ENCODE results near the gene MLF2. TPM values are rescaled to one million over a fixed set of nuclear protein-coding genes. Genes with fewer than 3 reads are reported as not detected.
"Not testable (repeated sequence)": the region's sequence is repeated elsewhere in the genome, so short reads cannot be mapped to it uniquely, and the experiment has no call there.

Gene MLF2
- total RNA-seq, 1 experiment from 2014 or later = 274 TPM

DNA sequence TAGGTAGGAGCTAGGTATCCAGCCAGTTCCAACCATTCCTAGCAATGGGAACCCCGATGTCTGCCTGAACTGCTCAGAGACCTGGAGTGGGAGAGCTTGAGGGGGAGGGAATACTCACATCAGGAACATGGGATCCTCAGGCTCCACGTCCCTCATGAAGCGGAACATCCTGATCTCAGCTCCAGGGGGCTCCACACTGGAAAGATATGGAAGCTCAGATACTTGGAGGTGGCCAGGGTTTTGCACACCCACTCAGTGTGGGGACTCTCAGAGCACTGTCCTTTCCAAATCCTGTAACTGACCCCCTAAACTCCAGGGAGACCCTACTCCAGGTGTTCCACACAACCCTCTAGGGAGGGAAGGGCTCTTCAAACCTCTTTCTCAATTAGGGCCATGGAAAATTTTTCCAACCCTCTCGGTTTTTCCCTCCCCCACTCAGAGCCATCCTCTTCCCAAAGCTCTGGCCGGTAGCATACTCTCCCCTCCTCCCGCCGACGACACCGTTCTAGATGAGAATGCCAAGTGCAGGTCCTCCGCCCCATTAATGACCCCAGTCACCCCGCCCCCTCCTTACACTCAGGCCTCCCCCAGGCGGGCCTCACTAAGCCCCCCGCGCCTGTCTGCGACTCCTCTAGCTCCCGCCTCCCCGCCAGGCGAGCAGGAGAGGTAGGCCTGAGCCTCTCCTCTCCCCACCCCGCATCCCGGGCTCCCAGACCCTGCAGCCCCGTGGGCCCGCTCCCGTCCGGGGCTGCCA, 597 bp downstream of the MLF2 start:
- no peaks in the 10 kb centered on the region for H3K27me3 ChIP-seq
- H3K36me3 ChIP-seq = peaks cover 55% of the 10 kb centered on the region
- peak; percentile 49 for DNase-seq
- H3K9me3 ChIP-seq = no peaks in the 10 kb centered on the region
- H3K4me3 ChIP-seq = peak overlapping the region; percentile 97

DNA sequence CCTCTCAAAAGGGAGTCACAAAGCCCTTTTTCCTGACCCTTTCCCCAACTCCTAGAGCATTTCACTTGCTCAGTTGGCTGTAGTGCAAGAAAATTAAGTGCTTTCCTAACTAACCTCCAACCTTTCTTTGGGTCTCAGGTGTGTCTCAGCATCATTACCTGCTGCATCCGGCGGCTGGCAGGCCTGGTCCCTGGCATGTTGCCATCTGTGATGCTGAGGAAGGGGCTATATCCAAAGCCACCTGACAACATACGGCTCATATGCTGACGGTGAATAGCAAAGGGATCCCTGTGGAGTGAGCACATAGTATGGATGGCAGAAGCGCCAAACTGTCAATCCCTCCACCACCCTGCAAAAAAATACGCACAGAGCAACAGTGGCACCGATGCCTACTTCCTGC, 1.2 kb downstream of the MLF2 start:
- Histone ChIP-seq H3K4me3 (peak overlapping the region; percentile 97), H3K9me3 (no peaks in the 10 kb centered on the region), H3K27me3 (no peaks in the 10 kb centered on the region), H3K36me3 (peaks cover 58% of the 10 kb centered on the region)
- DNase-seq = no peak

DNA sequence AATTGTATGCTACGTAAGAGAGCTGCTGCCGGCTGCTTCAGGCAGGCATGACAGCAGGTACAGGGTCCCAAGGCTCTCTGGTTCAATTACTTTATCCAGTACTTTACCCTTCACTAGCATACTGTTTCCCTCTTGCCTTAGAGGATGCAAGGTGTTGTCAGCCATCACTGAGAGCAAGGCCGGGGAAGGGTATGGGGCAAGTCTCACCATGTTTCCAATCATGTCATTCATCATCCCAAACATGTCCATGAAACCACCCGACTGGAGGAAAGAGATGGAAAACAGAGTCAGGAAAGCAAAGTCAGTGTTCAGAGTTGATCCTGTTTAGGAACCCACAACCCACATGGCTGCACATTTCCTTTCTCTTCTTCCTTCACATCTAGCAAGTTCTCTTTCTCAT, 2.4 kb downstream of the MLF2 start:
- DNase-seq = no peak
- H3K4me3 ChIP-seq = no peak overlapping the region
- no peaks in the 10 kb centered on the region for H3K9me3 ChIP-seq
- H3K27me3 ChIP-seq = no peaks in the 10 kb centered on the region
- peaks cover 58% of the 10 kb centered on the region for H3K36me3 ChIP-seq

DNA sequence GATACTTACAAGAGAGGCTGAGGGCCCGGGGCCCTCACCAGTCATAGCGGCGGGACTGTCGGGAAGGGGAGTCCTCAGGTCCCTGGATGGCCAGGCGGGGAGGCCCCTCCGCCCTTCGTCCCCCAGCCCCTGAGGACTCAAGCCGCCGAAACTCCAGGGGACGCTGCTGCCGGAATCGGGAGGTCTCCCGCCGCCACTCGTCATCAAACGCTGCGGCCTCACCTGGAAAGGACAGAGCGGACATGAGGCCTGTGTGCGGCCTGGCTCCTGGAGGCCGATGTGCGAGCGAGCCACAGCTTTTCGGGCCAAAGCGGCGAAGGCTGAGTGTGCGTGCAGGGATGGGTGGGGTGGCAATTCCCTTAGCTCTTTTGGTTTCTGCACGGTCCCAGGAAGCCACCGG, 4.2 kb downstream of the MLF2 start:
- no peaks in the 10 kb centered on the region for H3K9me3 ChIP-seq
- no peak for DNase-seq
- no peaks in the 10 kb centered on the region for H3K27me3 ChIP-seq
- H3K36me3 ChIP-seq = peaks cover 58% of the 10 kb centered on the region
- no peak overlapping the region for H3K4me3 ChIP-seq

DNA sequence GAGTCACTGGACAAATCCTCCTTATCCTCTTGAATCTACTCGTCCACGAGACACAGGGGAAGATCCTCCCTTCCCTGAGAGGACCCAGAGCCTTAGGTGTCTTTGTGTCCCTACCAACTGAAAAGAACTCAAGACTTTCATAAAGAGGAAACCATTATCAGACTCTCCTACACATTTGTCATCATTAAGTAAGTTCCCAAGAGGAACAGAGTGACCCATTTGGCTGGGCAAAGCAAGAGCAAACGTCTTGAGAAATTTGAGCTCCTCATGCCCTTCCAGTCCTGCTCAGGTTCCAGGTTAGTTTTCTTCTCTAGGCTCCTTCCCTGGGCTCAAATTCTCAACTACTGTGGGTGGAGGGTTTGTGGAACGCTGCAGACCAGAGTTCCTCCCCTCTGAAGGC, 5.7 kb downstream of the MLF2 start:
- Histone ChIP-seq H3K9me3 (no peaks in the 10 kb centered on the region), H3K4me3 (no peak overlapping the region), H3K27me3 (no peaks in the 10 kb centered on the region), H3K36me3 (peaks cover 51% of the 10 kb centered on the region)
- DNase-seq = no peak

DNA sequence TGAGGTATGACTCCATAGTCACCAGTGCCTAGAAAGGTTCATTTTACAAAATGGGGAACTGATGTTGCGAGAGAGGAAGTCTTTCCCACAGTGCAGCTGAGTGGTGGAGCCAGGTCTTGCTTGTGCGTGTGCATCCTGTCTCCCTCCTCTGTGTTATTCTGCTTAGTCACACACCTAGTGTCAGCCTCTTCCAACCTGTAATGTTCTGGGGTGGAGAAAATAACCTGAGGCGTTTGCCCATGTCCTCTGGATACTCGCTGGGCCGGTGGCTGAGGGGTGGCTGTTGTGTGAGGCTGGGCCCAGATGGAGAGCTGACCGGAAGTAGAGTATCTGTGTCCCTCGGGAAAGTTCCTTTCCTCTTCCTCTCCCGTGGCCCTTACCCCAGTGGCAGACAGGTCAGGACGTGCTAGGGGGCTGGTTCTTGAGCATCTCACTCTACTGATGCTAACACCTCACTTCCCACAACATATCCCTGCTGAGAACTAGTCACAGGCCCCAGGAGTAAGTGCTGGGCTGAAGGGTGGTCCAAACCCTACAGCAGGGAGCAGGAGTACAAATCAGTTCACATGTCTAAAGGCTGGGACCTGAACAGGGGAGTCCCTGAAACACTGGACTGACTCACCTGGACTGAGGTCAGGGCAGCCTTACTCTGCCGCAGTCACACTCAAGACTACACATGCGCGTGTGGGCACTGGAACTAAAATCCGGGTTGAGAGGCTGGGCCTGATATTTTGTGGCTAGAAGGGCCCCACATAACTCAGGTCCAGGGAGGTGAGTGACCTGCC, 7.0 kb downstream of the MLF2 start:
- H3K27me3 ChIP-seq = no peaks in the 10 kb centered on the region
- no peaks in the 10 kb centered on the region for H3K9me3 ChIP-seq
- H3K4me3 ChIP-seq = no peak overlapping the region
- no peak for DNase-seq
- peaks cover 39% of the 10 kb centered on the region for H3K36me3 ChIP-seq

DNA sequence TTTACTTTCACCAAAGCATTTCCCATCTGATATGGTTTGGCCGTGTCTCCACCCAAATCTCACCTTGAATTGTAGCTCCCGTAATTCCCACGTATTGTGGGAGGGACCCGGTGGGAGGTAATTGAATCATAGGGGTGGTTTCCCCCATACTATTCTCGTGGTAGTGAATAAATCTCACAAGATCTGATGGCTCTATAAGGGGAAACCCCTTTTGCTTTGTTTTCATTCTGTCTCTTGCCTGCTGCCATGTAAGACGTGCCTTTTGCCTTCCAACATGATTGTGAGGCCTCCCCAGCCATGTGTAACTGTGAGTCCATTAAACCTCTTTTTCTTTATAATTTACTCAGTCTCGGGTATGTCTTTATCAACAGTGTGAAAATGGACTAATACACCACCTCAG, 9.6 kb downstream of the MLF2 start:
- H3K27me3 ChIP-seq, H3K9me3 ChIP-seq, DNase-seq, H3K4me3 ChIP-seq: not testable (repeated sequence)
- H3K36me3 ChIP-seq = peaks cover 12% of the 10 kb centered on the region

DNA sequence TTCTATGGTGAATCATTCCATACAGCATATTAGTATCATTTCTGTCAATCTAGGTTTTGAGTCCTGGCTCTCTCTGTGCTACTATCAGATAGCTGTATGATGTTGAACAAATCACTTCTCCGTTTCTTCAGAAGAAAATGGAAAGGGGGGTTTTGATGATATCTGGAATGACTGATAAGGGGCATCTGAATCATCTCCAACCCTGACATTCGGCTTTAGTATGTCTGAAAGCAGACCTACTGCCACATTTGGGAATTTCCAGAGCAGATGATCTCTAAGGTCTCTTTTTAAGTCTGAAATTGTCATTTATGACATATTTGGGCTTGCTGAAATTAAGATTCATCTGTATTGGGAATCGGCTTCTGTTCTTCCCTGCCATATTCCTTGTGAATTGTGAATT, 10.1 kb downstream of the MLF2 start:
- DNase-seq = no peak
- Histone ChIP-seq H3K36me3 (peaks cover 8% of the 10 kb centered on the region), H3K9me3 (no peaks in the 10 kb centered on the region), H3K27me3 (no peaks in the 10 kb centered on the region), H3K4me3 (no peak overlapping the region)

DNA sequence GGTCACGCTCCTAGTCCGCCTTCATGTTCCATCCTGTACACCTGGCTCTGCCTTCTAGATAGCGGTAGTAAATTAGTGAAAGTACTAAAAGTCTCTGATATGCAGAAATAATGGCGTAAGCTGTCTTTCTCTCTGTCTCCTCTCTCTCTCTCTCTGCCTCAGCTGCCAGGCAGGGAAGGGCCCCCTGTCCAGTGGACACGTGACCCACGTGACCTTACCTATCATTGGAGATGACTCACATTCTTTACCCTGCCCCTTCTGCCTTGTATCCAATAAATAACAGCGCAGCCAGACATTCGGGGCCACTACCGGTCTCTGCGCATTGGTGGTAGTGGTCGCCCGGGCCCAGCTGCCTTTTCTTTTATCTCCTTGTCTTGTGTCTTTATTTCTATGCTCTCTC, 10.9 kb downstream of the MLF2 start:
- not testable (repeated sequence) for DNase-seq, H3K4me3 ChIP-seq, H3K27me3 ChIP-seq, H3K9me3 ChIP-seq, H3K36me3 ChIP-seq

DNA sequence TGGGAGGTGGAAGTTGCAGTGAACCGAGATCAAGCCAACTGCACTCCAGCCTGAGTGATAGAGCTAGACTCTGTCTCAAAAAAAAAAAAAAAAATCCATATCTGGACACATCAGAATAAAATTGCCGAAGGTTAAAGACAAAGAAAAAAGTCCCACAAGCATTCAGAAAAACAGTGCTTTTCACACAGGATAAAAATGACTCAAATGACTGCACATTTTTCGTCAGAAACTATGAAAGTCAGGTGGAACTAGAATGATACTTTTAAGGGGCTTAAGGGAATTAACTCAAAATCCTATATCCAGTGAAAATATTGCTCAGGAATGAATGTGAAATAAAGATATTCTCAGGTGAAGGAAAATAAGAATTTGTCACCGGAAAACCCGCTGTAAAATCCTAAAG, 16.2 kb downstream of the MLF2 start:
- H3K9me3 ChIP-seq = no peaks in the 10 kb centered on the region; the same call in 1 of the 2 replicates
- no peaks in the 10 kb centered on the region for H3K27me3 ChIP-seq
- H3K36me3 ChIP-seq = peaks cover 7% of the 10 kb centered on the region
- no peak for DNase-seq
- no peak overlapping the region for H3K4me3 ChIP-seq

DNA sequence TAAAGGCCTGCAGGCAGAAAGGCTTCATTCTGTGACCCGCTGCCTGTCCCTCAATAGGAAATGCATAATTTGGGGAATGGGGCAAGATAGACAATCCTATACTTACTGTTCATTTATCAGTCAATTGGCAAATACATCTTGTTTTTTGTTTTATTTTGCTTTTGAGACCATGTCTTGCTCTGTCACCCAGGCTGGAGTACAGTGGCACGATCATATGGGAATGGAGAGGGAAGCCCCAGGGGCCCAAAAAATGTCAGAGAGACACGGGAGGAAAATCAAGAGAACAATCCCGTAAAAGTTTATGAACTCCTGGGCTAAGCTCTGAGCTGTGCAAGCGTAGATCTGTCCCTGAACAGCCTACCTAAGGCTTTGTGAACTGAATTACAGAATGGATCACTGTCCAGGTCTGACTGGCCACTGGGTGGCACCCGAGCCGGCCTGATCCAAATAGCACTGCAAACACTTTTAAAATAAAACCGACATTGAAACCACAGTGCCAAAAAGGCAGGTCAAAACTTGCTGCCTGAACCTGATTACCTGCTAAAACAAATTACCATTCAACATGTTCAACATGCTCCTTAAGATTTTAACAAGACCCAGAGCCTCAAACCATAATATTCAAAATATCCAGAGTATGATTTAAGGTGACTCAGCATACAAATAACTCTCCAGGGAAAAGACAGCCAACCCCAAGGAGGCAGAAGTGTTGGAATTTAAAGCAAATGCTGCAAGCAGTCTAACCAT, 17.3 kb downstream of the MLF2 start:
- H3K36me3 ChIP-seq = peaks cover 16% of the 10 kb centered on the region
- peak; percentile 36 for DNase-seq
- no peaks in the 10 kb centered on the region for H3K27me3 ChIP-seq
- no peak overlapping the region for H3K4me3 ChIP-seq
- no peaks in the 10 kb centered on the region; the same call in 1 of the 2 replicates for H3K9me3 ChIP-seq

DNA sequence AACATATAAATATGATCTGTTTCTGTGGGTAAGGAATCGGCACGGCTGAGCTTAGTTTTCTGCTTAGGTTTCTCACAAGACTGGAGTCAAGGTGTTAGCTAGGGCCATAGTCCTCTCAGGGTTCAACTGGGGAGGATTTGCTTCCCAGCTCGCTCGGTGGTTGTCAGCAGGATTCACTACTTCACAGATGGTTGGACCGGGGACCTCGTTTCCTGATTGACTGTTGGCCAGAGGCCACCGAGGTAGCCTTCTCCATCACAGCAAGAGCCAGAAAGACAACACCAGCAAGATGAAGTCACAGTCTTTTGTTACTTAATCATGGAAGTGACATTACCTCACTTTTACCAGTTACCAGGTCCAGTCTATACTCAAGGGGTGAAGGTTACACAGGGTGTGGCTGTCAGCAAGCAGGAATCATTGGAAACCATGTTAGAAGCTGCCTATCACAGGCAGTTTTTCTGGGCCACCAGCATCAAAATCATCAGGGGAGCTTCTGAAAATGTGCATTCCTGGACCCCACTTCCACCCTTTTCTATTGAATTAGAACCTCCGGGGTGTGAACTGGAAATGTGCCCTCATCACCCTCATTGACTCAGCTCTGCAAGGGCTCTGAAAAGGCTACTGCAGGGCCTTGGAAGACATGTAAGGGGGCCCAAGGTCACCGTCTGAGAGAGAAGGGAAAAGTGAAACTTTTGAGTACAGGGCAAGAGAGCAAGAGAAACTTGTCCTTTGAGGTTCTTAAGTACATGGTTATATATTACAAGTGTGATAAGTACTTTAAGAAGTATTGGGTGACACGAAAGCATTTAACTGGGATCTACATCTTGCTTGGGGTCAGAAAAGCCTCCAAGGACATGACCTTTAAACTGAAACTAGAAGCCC, 18.2 kb downstream of the MLF2 start:
- Histone ChIP-seq H3K9me3 (no peaks in the 10 kb centered on the region; the same call in 1 of the 2 replicates), H3K27me3 (no peaks in the 10 kb centered on the region), H3K4me3 (no peak overlapping the region), H3K36me3 (peaks cover 24% of the 10 kb centered on the region)
- DNase-seq = no peak

DNA sequence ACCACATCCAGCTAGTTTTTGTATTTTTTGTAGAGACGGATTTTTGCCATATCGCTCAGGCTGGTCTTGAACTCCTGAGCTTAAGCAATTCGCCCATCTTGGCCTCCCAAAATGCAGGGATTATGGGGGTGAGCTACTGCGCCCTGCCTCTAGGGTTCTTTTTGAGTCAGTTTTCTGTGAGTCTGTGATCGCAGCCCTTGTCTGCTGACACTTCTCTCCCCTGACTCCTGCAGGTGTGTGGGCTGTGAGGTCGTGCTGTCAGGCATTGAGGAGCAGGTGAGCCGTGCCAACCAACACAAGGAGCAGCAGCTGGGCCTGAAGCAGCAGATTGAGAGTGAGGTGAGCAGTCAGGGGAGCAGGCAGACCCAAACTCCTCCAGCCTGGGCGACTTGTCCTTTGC, 22.8 kb downstream of the MLF2 start:
- Histone ChIP-seq H3K36me3 (peaks cover 33% of the 10 kb centered on the region), H3K9me3 (no peaks in the 10 kb centered on the region), H3K4me3 (no peak overlapping the region), H3K27me3 (no peaks in the 10 kb centered on the region)
- DNase-seq = no peak

DNA sequence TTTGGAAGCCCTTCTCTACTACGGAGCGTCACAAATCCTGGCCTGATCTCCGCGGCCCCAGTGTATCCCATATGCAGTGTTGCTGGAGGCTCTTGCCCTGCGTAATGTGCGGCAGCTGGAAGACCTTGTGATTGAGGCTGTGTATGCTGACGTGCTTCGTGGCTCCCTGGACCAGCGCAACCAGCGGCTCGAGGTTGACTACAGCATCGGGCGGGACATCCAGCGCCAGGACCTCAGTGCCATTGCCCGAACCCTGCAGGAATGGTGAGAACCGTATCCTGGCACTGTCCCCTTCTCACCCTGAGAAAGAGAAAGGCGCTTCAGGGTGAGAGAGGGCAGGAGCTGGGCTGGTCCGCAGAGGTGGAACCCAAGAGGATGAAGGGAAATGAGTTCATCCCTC, 23.8 kb downstream of the MLF2 start:
- no peaks in the 10 kb centered on the region for H3K9me3 ChIP-seq
- H3K4me3 ChIP-seq = no peak overlapping the region
- no peak for DNase-seq
- peaks cover 33% of the 10 kb centered on the region for H3K36me3 ChIP-seq
- H3K27me3 ChIP-seq = no peaks in the 10 kb centered on the region

DNA sequence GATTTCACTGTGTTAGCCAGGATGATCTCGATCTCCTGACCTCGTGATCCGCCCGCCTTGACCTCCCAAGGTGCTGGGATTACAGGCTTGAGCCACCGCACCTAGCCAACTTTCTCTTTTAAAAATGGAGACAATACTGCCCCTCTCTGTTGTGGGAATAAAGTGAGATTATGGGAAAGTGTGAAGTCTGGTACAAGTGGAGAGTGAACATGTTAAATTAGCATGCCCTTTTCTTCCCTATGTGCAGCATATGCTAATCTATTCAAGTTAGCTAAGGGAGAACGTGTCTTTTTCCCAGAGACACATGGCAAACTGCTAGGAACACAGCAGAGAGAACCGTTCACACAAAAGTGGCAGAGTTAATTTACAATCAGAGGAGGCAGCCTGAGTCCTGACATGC, 27.6 kb downstream of the MLF2 start:
- DNase-seq = no peak
- H3K27me3 ChIP-seq = no peaks in the 10 kb centered on the region
- H3K4me3 ChIP-seq = no peak overlapping the region
- H3K36me3 ChIP-seq = peaks cover 21% of the 10 kb centered on the region
- H3K9me3 ChIP-seq = no peaks in the 10 kb centered on the region

DNA sequence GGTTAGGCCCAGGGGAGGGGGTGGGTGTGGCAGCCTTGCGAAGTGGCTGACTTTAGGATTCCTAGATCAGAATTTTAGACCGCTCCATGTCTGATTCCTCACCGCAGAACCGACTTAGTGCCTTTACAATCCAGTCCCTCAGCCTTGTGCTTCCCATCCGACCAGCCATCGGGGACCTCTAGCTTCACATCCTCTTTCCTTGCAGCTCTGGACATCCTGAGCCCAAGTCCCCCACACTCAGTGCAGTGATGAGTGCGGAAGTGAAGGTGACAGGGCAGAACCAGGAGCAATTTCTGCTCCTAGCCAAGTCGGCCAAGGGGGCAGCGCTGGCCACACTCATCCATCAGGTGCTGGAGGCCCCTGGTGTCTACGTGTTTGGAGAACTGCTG, 28.5 kb downstream of the MLF2 start:
- H3K9me3 ChIP-seq = no peaks in the 10 kb centered on the region
- DNase-seq = peak; percentile 15
- peaks cover 13% of the 10 kb centered on the region for H3K36me3 ChIP-seq
- no peaks in the 10 kb centered on the region for H3K27me3 ChIP-seq
- peak overlapping the region; percentile 67 for H3K4me3 ChIP-seq
